Glomerular visceral epithelial cell (primary cell): ENCODE results near the gene SASH1.

Experiments used
- DNase-seq: peaks from one replicate; pipeline ENCODE4 v3.0.0-alpha.2; 2016; ENCODE audit errors: extremely low spot score

SASH1 gene

DNA sequence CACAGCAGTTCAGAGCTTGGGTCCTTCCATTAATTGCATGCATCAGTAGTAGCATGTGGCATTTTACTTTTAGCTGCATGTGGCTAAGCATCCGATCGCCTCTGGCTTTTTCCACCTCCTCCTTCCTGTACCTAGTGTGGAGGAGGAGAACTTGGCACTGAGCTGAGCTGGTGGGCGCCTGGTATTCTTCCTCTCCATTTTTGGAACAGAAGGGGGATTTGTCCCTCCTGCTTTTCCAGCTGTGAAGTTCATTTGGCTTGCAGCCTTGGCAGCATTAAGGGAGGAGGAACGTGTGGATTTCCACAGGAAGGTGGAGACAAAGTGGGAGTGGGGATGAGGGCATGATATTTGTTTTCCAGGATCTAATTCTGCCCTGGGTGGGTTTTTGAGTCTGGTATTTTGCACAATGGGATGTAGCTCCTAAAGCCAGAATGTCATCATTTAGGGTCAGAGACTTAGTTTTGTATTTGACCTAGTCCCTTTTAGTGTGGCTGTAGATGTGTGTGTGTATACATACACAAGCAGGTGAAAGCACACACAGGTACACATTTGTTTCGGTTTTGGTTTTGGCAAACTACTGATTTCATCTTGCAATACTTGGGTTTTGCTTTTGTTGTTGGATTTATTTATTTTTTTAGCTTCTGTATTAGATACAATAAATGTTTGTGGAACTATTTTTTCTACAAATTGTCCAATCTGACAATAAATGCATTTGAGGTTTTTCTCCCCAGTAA is 90.0 kb downstream of the SASH1 start:
- no peak for DNase-seq

GRCh38 chr6:148435386-148435785 is 92.7 kb downstream of the SASH1 start:
- DNase-seq = peak; percentile 22

- DNase-seq = no peak
These were observed 93.8 kb downstream of the SASH1 start for GRCh38 chr6:148436466-148436865.

DNA sequence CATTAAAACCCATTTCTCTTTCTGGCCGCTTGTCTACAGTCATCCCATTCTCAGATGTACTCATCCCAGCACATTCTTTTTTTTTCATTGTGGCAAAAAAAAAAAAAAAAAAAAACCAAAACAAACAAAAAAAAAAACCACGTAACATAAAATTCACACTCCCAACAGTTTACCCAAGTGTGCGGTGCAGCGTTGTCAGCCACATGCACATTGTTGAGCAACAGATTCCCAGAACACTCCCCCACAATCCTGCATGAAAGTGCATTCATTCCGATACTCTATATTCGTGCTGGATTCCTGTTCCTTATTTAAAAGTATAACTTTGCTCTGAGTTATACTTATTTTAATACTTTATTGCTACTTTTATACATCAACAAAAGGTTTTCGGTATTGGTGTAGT is 96.0 kb downstream of the SASH1 start:
- no peak for DNase-seq

- DNase-seq = no peak
These were observed 97.4 kb downstream of the SASH1 start for GRCh38 chr6:148440016-148440415.

DNA sequence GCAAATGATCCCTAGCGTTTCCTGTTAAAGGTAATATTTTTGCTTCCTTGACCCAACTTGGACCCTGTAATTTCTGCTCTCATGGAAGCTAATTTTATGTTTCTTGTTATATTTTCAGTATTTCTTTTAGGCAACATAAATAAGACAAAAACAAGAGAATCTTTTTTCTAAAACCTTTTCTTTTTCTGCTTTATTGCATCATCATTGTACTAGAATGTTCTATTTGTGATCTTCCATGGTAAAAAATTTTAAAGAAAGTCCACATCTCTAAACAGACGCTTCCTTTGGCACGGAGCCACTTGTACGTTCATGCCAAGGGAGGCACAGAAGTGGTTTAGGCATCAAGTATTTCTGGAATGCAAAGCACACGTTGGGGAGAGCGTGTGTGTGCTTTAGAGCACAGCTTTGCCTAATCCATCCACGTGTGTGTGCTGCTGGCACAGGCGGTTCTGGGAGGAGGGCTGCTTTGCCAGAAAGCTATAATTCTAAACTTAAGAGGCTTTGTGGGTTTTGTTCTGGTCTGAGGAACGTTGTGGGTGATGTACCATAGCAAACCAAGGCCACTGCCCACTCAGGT is 98.3 kb downstream of the SASH1 start:
- DNase-seq = peak; percentile 98

DNA sequence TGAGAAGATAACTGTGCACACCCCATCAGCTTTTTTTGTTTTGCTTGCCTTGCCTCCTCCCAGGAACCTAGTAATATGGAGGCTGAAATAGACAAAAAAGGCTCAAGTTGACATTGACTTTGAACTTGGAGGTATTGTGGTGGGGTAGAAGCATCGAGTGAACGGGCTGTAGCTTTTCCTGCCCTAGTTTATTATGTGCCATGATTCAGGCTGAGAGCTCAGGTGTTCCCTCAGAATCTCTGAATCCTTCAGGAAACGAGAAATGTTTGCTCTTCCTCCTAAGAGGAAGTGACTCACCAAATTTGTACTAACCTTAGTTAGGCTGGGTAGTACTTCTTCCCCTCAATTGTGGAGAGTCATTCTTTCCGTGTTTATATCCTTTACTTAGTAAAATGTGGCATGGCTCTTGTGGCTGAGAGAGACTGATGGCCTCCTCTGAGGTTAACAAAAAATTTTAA is 98.8 kb downstream of the SASH1 start:
- peak; percentile 74 for DNase-seq

DNA sequence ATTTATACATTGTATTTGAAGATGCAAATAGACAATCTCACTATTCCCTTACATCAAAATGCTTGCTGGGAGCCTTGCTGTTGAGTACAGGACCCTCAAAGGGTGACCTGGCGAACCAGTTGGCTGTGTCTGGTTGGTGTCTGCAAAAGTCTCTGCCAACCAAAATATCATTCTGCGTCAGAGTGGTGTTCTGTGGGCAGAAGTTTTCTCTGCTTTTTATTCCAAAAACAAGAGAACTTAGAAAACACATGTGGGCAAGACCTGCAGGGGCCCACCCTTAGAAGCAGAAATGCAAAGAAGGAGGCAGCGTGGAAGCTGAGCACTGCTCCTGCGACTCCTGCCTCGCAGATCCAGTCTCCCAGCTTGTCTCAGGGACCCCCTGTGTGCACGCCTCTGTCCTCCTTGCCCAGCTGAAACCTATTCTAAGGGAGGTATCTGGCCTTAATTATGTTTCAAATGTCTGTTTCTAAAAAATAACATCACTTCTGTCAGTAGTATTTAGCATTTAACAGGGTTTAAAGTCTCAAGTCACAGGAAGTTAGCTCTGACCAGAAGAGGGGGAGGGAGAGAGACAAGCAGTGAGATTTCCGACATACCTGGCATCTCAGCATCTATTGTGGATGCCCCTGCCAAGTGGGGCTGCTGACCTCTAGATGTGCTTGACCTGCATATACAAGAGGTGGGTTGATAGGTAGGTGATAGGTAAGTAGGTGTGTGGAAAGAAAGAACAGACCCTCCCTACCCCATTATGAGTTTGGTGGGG is 101.3 kb downstream of the SASH1 start:
- DNase-seq = no peak

GRCh38 chr6:148445116-148445515 is 102.5 kb downstream of the SASH1 start:
- no peak for DNase-seq

- peak; percentile 53 for DNase-seq
These were observed 103.0 kb downstream of the SASH1 start for GRCh38 chr6:148445620-148446019.

DNA sequence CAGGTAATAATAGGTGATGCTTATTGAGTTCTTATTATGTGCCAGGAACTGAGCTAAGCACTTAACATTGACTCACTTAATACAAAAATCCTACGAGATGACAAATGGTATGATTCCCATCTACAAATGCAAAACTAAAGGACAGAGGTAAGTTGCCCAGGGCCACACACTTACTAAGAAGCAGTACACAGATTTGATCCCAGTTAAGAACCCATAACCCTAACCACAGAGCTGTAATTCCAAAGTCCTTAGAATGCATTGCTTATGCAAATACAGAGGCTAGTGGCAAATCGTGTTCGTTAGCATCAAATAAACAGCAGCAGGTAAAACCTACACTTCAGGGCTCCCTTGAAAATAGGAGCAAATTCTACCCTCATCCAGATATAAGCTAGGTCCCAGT is 104.0 kb downstream of the SASH1 start:
- no peak for DNase-seq

- DNase-seq = no peak
These were observed 105.0 kb downstream of the SASH1 start for GRCh38 chr6:148447521-148448230.

DNA sequence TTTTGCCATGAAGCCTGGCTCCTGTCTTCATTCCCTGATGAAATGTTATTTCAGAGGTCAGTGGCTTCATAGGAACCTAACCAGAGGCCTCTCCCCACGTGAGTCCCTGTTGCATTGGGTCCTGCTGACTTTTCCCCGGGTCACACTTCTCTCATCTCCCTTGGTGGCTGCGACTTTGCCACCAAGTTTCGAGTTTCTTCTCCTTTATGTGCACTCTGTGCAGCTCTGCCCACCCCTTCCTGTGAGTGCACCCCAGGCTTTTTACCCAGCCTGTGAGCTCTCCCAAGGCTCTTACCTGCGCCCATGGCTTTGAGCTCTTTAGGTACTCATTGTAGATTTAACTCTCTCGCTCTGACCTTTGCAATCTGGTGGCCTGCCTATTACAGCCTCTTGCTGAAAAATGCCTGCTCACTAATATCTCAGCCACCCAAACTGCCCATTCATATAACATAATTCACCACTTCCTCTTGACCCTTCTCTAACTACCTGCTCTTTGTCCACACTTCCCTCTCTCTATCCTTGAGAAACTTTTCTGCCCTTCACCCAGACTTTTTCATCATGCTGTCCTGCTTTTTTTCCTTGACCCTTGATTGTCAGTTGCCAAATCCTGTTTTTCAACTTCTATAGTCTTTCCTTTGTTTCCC is 105.9 kb downstream of the SASH1 start:
- DNase-seq = no peak

GRCh38 chr6:148450866-148451265 is 108.2 kb downstream of the SASH1 start:
- DNase-seq = no peak

- no peak for DNase-seq
These were observed 109.1 kb downstream of the SASH1 start for GRCh38 chr6:148451690-148452089.

- DNase-seq = no peak
These were observed 110.2 kb downstream of the SASH1 start for GRCh38 chr6:148452876-148453275.

- no peak for DNase-seq
These were observed 111.3 kb downstream of the SASH1 start for GRCh38 chr6:148453906-148454305.

DNA sequence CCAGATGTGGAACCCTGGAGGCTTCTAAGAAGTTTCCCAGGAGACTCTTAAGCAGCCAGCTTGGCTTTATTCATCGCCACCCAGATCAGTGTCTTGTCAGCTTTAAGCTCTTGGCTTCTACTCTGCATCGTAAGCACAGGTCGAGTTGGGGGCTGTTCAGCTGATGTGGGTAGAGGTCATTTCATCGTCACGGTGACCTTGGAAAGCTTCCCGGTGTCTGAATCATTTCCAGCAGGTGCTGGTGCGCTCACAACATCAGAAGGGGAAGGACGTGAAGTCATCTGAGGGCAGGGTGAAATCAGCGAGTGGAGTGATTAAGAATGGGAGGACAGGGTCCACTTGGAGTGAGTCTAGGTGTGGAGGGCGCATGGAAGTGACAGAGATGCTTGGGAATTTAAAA is 112.6 kb downstream of the SASH1 start:
- no peak for DNase-seq

- DNase-seq = no peak
These were observed 113.3 kb downstream of the SASH1 start for GRCh38 chr6:148455674-148456558.

- no peak for DNase-seq
These were observed 114.7 kb downstream of the SASH1 start for GRCh38 chr6:148457137-148457842.
